A549 (cell line): ENCODE data around the gene PSME3IP1. TPM values are rescaled to one million over a fixed set of nuclear protein-coding genes. Genes with fewer than 3 reads are reported as not detected.
"Not testable (repeated sequence)": the region's sequence is repeated elsewhere in the genome, so short reads cannot be mapped to it uniquely, and the experiment has no call there.

ENCODE experiments used
- ATAC-seq, 2 experiments: fragments of 200-7000 bp in 1 of 2; fragments of >200 bp in 1 of 2; cut with Nextera tagmentation in 1 of 2; cut with Tn5 transposase in 1 of 2; 3 replicates each; pipeline versions ENCODE4 v1.8.0 to v1.9.1; 2018 to 2020; ENCODE audit warnings: mild to moderate bottlenecking in 1 of 2, moderate library complexity in 1 of 2
- CTCF ChIA-PET: fragments of 300-600 bp; sonication (Branson Sonifier 250); formaldehyde crosslinking; extraction: SDS; loops from one replicate; lab custom pipeline; 2021; ENCODE audit warnings: antibody characterized with exemption, inconsistent platforms; lab: Yijun Ruan, JAX
- POLR2A ChIA-PET: fragments of 350-600 bp; formaldehyde crosslinking; extraction: SDS; loops from one replicate; lab custom pipeline; 2021; ENCODE audit warnings: antibody characterized with exemption, inconsistent platforms; lab: Yijun Ruan, JAX
- DNase-seq, 2 experiments: peaks; one replicate each; pipeline versions ENCODE4 v3.0.0 to v3.0.0-alpha.2; 2011 to 2016; ENCODE audit warnings: low read depth in 1 of 2, low spot score in 1 of 2
- FAIRE-seq: peaks from 2 replicates; lab custom pipeline; 2011; peaks lifted over from hg19 to GRCh38; lab: Jason Lieb, UNC
- H3K27ac ChIP-seq, 2 experiments: fragments of >200 bp; sonication (Bioruptor Twin); formaldehyde crosslinking; 3 replicates each; pipeline ENCODE4 v1.5.1; 2016 to 2017
- H3K4me1 ChIP-seq: fragments of >200 bp; sonication (Bioruptor Twin); formaldehyde crosslinking; 3 replicates; pipeline ENCODE4 v1.6.1; 2016
- H3K4me2 ChIP-seq: fragments of >200 bp; sonication (Bioruptor Twin); formaldehyde crosslinking; 3 replicates; pipeline ENCODE4 v1.6.1; 2016
- H3K4me3 ChIP-seq: fragments of >200 bp; sonication (Bioruptor Twin); formaldehyde crosslinking; 3 replicates; pipeline ENCODE4 v1.5.1; 2016
- H3K9me3 ChIP-seq: fragments of >200 bp; sonication (Bioruptor Twin); formaldehyde crosslinking; 3 replicates; pipeline ENCODE4 v1.6.1; 2016
- CBX8 ChIP-seq: fragments of 200-600 bp; sonication (generic); IDR thresholded peaks from 2 replicates; pipeline ENCODE4 v1.6.1; 2016
- CEBPB ChIP-seq, 2 experiments: fragments of >200 bp in 1 of 2; sonication (Bioruptor Twin) in 1 of 2; formaldehyde crosslinking in 1 of 2; IDR thresholded peaks; 2 replicates each; pipeline ENCODE4 v1.6.1; 2012 to 2016
- CTCF ChIP-seq: fragments of >200 bp; sonication (Bioruptor Twin); formaldehyde crosslinking; IDR thresholded peaks from 3 replicates; pipeline ENCODE4 v1.5.1; 2016
- E2F6 ChIP-seq: IDR thresholded peaks from 2 replicates; pipeline ENCODE4 v1.6.1; 2012; ENCODE audit warnings: low read depth, borderline replicate concordance
- EHMT2 ChIP-seq: fragments of 200-600 bp; sonication (generic); IDR thresholded peaks from 2 replicates; pipeline ENCODE4 v1.6.1; 2016; ENCODE audit warnings: antibody characterized with exemption, low read depth, mild to moderate bottlenecking, moderate library complexity
- FOSB ChIP-seq: fragments of 250-450 bp; sonication (Bioruptor Pico); IDR thresholded peaks from 2 replicates; pipeline ENCODE4 v1.5.0; 2020; ENCODE audit warnings: mild to moderate bottlenecking, moderate library complexity
- FOSL2 ChIP-seq, 2 experiments: fragments of 450-650 bp in 1 of 2; fragments of >200 bp in 1 of 2; sonication (Bioruptor Twin) in 1 of 2; formaldehyde crosslinking; IDR thresholded peaks; 2 replicates each; pipeline versions ENCODE4 v1.5.0 to v1.6.1; 2016 to 2020; ENCODE audit warnings: mild to moderate bottlenecking in 1 of 2, moderate library complexity in 1 of 2
- HES2 ChIP-seq: fragments of >200 bp; sonication (Bioruptor Twin); formaldehyde crosslinking; IDR thresholded peaks from 2 replicates; pipeline ENCODE4 v1.6.1; 2016
- HMGXB4 ChIP-seq: fragments of 250-450 bp; sonication (Bioruptor Pico); IDR thresholded peaks from 2 replicates; pipeline ENCODE4 v1.5.0; 2021; ENCODE audit warnings: mild to moderate bottlenecking, moderate library complexity, borderline replicate concordance
- HOXA7 ChIP-seq: fragments of 250-450 bp; sonication (Bioruptor Pico); IDR thresholded peaks from 2 replicates; pipeline ENCODE4 v1.5.0; 2020; ENCODE audit warnings: mild to moderate bottlenecking, moderate library complexity
- JUN ChIP-seq, 2 experiments: fragments of >200 bp; sonication (Bioruptor Twin); formaldehyde crosslinking; IDR thresholded peaks; 2 replicates in 1 of 2; 3 replicates in 1 of 2; pipeline ENCODE4 v1.6.1; 2016 to 2017
- KDM1A ChIP-seq: fragments of 200-600 bp; sonication (generic); IDR thresholded peaks from 2 replicates; pipeline ENCODE4 v1.6.1; 2016; ENCODE audit warnings: low read depth, mild to moderate bottlenecking
- KDM5A ChIP-seq: fragments of 200-600 bp; sonication (generic); IDR thresholded peaks from 2 replicates; pipeline ENCODE4 v1.6.1; 2016; ENCODE audit warnings: antibody characterized with exemption, mild to moderate bottlenecking
- MAFK ChIP-seq: fragments of 450-650 bp; IDR thresholded peaks from 2 replicates; pipeline ENCODE4 v1.6.1; 2014; ENCODE audit not compliant: partially characterized antibody
- NPAS2 ChIP-seq: fragments of 250-450 bp; sonication (Bioruptor Pico); IDR thresholded peaks from 2 replicates; pipeline ENCODE4 v1.8.0; 2022; ENCODE audit warnings: mild to moderate bottlenecking, moderate library complexity, borderline replicate concordance
- NR3C1 ChIP-seq: fragments of >200 bp; sonication (Bioruptor Twin); formaldehyde crosslinking; IDR thresholded peaks from 3 replicates; pipeline ENCODE4 v1.6.1; 2017
- PHF8 ChIP-seq: fragments of 200-600 bp; sonication (generic); IDR thresholded peaks from 2 replicates; pipeline ENCODE4 v1.6.1; 2016; ENCODE audit warnings: low read depth, mild to moderate bottlenecking, antibody characterized with exemption, moderate library complexity, borderline replicate concordance
- POLR2A ChIP-seq: IDR thresholded peaks from 2 replicates; pipeline ENCODE4 v1.6.1; 2012; ENCODE audit warnings: mild to moderate bottlenecking, low read length
- POLR2AphosphoS2 ChIP-seq: conservative IDR thresholded peaks from 2 replicates; pipeline ENCODE4 v1.6.1; 2012; ENCODE audit warnings: low read length, improper control_type of control experiment, inconsistent platforms
- REST ChIP-seq: fragments of 200-600 bp; sonication (generic); IDR thresholded peaks from 2 replicates; pipeline ENCODE4 v1.6.1; 2016; ENCODE audit warnings: antibody characterized with exemption, mild to moderate bottlenecking, moderate library complexity
- RFX5 ChIP-seq: fragments of 450-650 bp; IDR thresholded peaks from 2 replicates; pipeline ENCODE4 v1.7.1; 2014; ENCODE audit warnings: antibody characterized with exemption, mild to moderate bottlenecking, moderate library complexity
- SMC3 ChIP-seq: fragments of >200 bp; sonication (Bioruptor Twin); formaldehyde crosslinking; IDR thresholded peaks from 3 replicates; pipeline ENCODE4 v1.6.1; 2018; ENCODE audit warnings: inconsistent platforms
- USF2 ChIP-seq: fragments of 450-650 bp; IDR thresholded peaks from 2 replicates; pipeline ENCODE4 v1.6.1; 2014; ENCODE audit warnings: antibody characterized with exemption
- ZC3H11A ChIP-seq: fragments of 450-650 bp; IDR thresholded peaks from 2 replicates; pipeline ENCODE4 v1.6.1; 2014; ENCODE audit warnings: antibody characterized with exemption, mild to moderate bottlenecking
- ZNF302 ChIP-seq: fragments of 250-450 bp; sonication (Bioruptor Pico); IDR thresholded peaks from 2 replicates; pipeline ENCODE4 v1.9.0; 2021; ENCODE audit warnings: inconsistent platforms, mild to moderate bottlenecking, moderate library complexity
- WGBS: methylation state at CpG from one replicate; pipeline ENCODE4 v1.1.6; 2017; ENCODE audit errors: missing lambda C conversion rate; 5-methylcytosine and 5-hydroxymethylcytosine counted together
- polyA plus RNA-seq, 4 experiments: library from polyadenylated mRNA; depleted of rRNA in 3 of 4; stranded (reverse); fragments of >200 nt; fragmentation: RNase III in 1 of 4; extraction: RNeasy Plus Mini Kit Qiagen cat#74134 plus additional on column Dnase treatment in 1 of 4; gene quantifications; 2 replicates in 3 of 4; 3 replicates in 1 of 4; pipeline ENCODE4 v1.2.3, GENCODE V29; 2011 to 2017

PSME3IP1 gene
- polyA plus RNA-seq, 2 of the 4 experiments (the other 2 are of a cell fraction), result 155 to 159 TPM

GRCh38 chr16:57203451-57203850, 17.6 kb upstream of the PSME3IP1 start:
- 63% methylated on average over 1 of the region's 1 CpG for WGBS
- no peak overlapping the region for H3K4me3 ChIP-seq
- CTCF ChIA-PET, result no interaction called here
- ATAC-seq (no peak), FAIRE-seq (no peak), DNase-seq (no peak)
- H3K9me3 ChIP-seq, result no peaks in the 10 kb centered on the region
- H3K4me1 ChIP-seq, result no peaks in the 10 kb centered on the region
- POLR2A ChIA-PET, result interaction anchor here (0.6 kb wide), 1 partner anchor 18 kb away, joined by 3 read pairs; the partner anchor contains the start of genes PSME3IP1 and RSPRY1
- H3K27ac ChIP-seq, result no peak overlapping the region
- no peak for TF ChIP-seq EHMT2
- no peak for TF ChIP-seq CEBPB (IDR thresholded peaks at IDR 0.05)
- no peak for TF ChIP-seq CTCF
- TF ChIP-seq HMGXB4 (CRISPR knock-in tag), result no peak
- no peak for TF ChIP-seq ZC3H11A
- TF ChIP-seq NR3C1, result no peak
- no peak for TF ChIP-seq E2F6
- no peak for TF ChIP-seq NPAS2 (CRISPR knock-in tag)
- no peak for TF ChIP-seq PHF8
- TF ChIP-seq KDM5A, result no peak
- no peak overlapping the region for H3K4me2 ChIP-seq

- H3K4me3 ChIP-seq, result no peak overlapping the region
- H3K9me3 ChIP-seq, result no peaks in the 10 kb centered on the region
- ATAC-seq, result no peak
- H3K4me1 ChIP-seq, result peaks cover 1% of the 10 kb centered on the region; the same call in 2 of the 3 replicates
- ChIA-PET CTCF (interaction anchor here (1.2 kb wide), 1 partner anchor 32 kb away, joined by 3 read pairs; no protein-coding TSS in a partner anchor), POLR2A (no interaction called here)
- H3K4me2 ChIP-seq, result no peak overlapping the region
- no peak for FAIRE-seq
- DNase-seq, result no peak
- H3K27ac ChIP-seq, result no peak overlapping the region
- TF ChIP-seq RFX5 (no peak), POLR2A (no peak), HES2 (no peak), FOSB (no peak), JUN (IDR thresholded peaks at IDR 0.05) (no peak), ZC3H11A (no peak), SMC3 (no peak), ZNF302 (CRISPR knock-in tag) (no peak), POLR2AphosphoS2 (no peak), FOSL2 (IDR thresholded peaks at IDR 0.05) (no peak), FOSL2 (CRISPR knock-in tag; IDR thresholded peaks at IDR 0.05) (no peak), REST (no peak), USF2 (no peak), MAFK (no peak), NPAS2 (CRISPR knock-in tag) (no peak), HOXA7 (CRISPR knock-in tag) (no peak), CBX8 (no peak), KDM1A (no peak)
- WGBS, result 88% methylated on average over 7 of the region's 7 CpGs
These were observed 16.5 kb upstream of the PSME3IP1 start for GRCh38 chr16:57202095-57202886.

GRCh38 chr16:57200926-57201325, 15.1 kb upstream of the PSME3IP1 start:
- H3K9me3 ChIP-seq, H3K27ac ChIP-seq, POLR2A ChIA-PET, CTCF ChIA-PET, ATAC-seq, FAIRE-seq, DNase-seq, H3K4me3 ChIP-seq, H3K4me2 ChIP-seq: not testable (repeated sequence)
- 94% methylated on average over 7 of the region's 27 CpGs for WGBS
- H3K4me1 ChIP-seq, result peaks cover 15% of the 10 kb centered on the region
